Gastroesophageal sphincter (tissue), 4 donors: ENCODE results near the gene SCAPER. TPM values are rescaled to one million over a fixed set of nuclear protein-coding genes. Genes with fewer than 3 reads are reported as not detected.

Experiments used
- ATAC-seq: fragments of 150-250 bp; one replicate; pipeline ENCODE4 v1.9.1; 2016; ENCODE audit warnings: mild to moderate bottlenecking, moderate library complexity
- H3K27ac ChIP-seq, 4 donors: fragments of 200-600 bp; sonication (generic) in 3 of 4; 1 replicate in 3 of 4; 2 replicates in 1 of 4; pipeline ENCODE4 v1.5.1; 2016 to 2019
- H3K27me3 ChIP-seq: fragments of 200-600 bp; sonication (generic); one replicate; pipeline ENCODE4 v1.5.1; 2019
- H3K36me3 ChIP-seq, 2 donors: fragments of 200-600 bp; sonication (generic); one replicate each; pipeline ENCODE4 v1.5.1; 2019; ENCODE audit warnings: control low read depth in 1 of 2
- H3K4me1 ChIP-seq, 3 donors: fragments of 200-600 bp; sonication (generic); 1 replicate in 2 of 3; 2 replicates in 1 of 3; pipeline ENCODE4 v1.5.1; 2016 to 2019; ENCODE audit warnings: control low read depth in 2 of 3
- H3K4me3 ChIP-seq, 2 donors: fragments of 200-600 bp; sonication (generic); one replicate each; pipeline ENCODE4 v1.5.1; 2019; ENCODE audit warnings: mild to moderate bottlenecking in 1 of 2, moderate library complexity in 1 of 2
- H3K9me3 ChIP-seq, 3 donors: fragments of 200-600 bp; sonication (generic); one replicate each; pipeline ENCODE4 v1.5.1; 2017 to 2019; ENCODE audit warnings: control low read depth in 2 of 3
- EP300 ChIP-seq: sonication (generic); formaldehyde crosslinking; IDR thresholded peaks from one replicate; pipeline ENCODE4 v1.6.1; 2017; ENCODE audit warnings: antibody characterized with exemption, mild to moderate bottlenecking
- POLR2A ChIP-seq, 2 donors: fragments of 450-650 bp; IDR thresholded peaks; one replicate each; pipeline ENCODE4 v1.6.1; 2017; ENCODE audit warnings: antibody characterized with exemption in 2 of 2, mild to moderate bottlenecking in 2 of 2, moderate library complexity in 1 of 2
- POLR2AphosphoS5 ChIP-seq: sonication (generic); formaldehyde crosslinking; IDR thresholded peaks from one replicate; pipeline ENCODE4 v1.6.1; 2017; ENCODE audit warnings: antibody characterized with exemption
- WGBS, 2 donors: methylation state at CpG; one replicate each; pipeline ENCODE4 v1.1.5; 2018; ENCODE audit warnings: low coverage in 1 of 2; 5-methylcytosine and 5-hydroxymethylcytosine counted together
- total RNA-seq, 4 donors: library from RNA; depleted of rRNA; stranded (reverse); fragments of >200 nt; gene quantifications; one replicate each; pipeline ENCODE4 v1.1.0, GENCODE V29; 2016
- TF ChIP-seq, protein P1 (sequence below), 4 experiments: fragments of 200-600 bp in 2 of 4; fragments of 450-650 bp in 2 of 4; sonication (generic) in 1 of 4; IDR thresholded peaks; one replicate each; pipeline ENCODE4 v1.5.1; 2017 to 2019; ENCODE audit warnings: antibody characterized with exemption in 4 of 4, mild to moderate bottlenecking in 2 of 4, moderate library complexity in 2 of 4

The SCAPER gene
- total RNA-seq, 4 donors from 2014 or later: 21.5 to 34.3 (median 28.7) TPM

DNA sequence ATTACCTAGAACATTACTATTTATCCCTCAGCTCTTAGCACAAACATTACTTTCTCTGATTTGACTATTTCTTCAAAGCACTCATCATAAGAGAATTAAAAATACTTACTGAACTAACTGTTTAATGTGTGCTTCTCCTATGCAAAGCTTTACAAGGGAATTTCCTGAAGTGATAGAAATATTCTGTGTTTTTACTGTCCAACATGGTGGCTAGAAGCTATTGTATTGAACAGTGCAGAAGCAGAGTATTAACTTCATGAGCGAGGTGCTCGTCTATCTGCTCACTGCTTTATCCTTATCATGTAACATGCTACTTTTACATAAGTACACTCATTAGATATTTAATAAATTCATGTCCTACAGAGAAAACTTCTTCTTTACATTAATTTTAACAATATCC is 329.5 kb downstream of the SCAPER start:
- H3K4me3 ChIP-seq: no peak overlapping the region
- no peaks in the 10 kb centered on the region for H3K27me3 ChIP-seq
- peaks cover 0 to 35% (median 5%) of the 10 kb centered on the region in 3 donors for H3K4me1 ChIP-seq
- H3K9me3 ChIP-seq: peaks cover 0 to 4% (median 0%) of the 10 kb centered on the region in 3 donors
- TF ChIP-seq EP300: no peak
- no peak for TF ChIP-seq POLR2AphosphoS5
- TF ChIP-seq, protein P1, sequence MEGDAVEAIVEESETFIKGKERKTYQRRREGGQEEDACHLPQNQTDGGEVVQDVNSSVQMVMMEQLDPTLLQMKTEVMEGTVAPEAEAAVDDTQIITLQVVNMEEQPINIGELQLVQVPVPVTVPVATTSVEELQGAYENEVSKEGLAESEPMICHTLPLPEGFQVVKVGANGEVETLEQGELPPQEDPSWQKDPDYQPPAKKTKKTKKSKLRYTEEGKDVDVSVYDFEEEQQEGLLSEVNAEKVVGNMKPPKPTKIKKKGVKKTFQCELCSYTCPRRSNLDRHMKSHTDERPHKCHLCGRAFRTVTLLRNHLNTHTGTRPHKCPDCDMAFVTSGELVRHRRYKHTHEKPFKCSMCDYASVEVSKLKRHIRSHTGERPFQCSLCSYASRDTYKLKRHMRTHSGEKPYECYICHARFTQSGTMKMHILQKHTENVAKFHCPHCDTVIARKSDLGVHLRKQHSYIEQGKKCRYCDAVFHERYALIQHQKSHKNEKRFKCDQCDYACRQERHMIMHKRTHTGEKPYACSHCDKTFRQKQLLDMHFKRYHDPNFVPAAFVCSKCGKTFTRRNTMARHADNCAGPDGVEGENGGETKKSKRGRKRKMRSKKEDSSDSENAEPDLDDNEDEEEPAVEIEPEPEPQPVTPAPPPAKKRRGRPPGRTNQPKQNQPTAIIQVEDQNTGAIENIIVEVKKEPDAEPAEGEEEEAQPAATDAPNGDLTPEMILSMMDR (IDR thresholded peaks at IDR 0.05): no peak
- no peak for TF ChIP-seq POLR2A (IDR thresholded peaks at IDR 0.05)
- H3K27ac ChIP-seq: no peak overlapping the region
- H3K36me3 ChIP-seq: no peaks in the 10 kb centered on the region
- ATAC-seq: no peak
- WGBS, 2 donors: 100% methylated on average over 2 of the region's 2 CpGs

DNA sequence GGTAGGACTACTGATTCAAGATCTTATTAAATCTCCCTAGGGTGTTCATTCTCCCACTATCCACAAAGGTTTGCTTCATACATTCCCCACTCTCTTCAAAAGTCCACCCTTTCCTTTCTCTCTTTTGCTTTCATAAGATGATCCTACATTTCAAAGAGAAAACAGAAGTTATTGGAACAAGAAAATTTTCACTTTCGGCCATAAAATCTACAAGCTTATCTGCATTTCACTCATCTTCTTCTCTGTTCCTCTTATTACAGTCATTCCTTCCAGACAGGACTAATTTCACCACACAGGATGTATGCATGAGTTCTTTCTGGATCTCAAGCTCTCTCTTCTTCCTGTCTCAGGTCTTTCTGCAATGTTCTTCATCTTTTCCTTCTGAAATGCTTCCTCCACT is 329.9 kb downstream of the SCAPER start:
- no peak overlapping the region for H3K4me3 ChIP-seq
- H3K9me3 ChIP-seq: no peaks in the 10 kb centered on the region
- 76 to 91% methylated on average over 1 of the region's 1 CpG for WGBS, 2 donors
- no peaks in the 10 kb centered on the region for H3K27me3 ChIP-seq
- ATAC-seq: no peak
- no peaks in the 10 kb centered on the region for H3K36me3 ChIP-seq
- no peak overlapping the region for H3K27ac ChIP-seq
- no peak for TF ChIP-seq EP300
- TF ChIP-seq, protein P1 (IDR thresholded peaks at IDR 0.05): no peak
- peaks cover 0 to 35% (median 5%) of the 10 kb centered on the region in 3 donors for H3K4me1 ChIP-seq

DNA sequence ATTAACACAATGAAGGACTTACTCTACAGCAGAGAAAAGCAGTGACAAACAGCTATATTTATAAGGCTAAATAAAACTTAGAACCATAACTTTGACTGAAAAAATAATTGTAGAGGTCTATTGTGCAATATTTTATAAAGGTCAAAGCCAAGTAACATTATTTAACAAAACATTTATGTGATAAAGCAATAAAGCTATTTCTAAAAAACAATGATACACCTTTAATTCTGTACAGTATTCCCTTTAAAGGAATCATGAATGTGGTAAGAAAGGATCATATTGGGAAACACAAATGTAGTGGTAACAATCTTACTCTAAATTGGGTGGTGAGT is 332.2 kb downstream of the SCAPER start:
- peaks cover 0 to 35% (median 5%) of the 10 kb centered on the region in 3 donors for H3K4me1 ChIP-seq
- no peak for ATAC-seq
- no peak overlapping the region for H3K27ac ChIP-seq
- no peaks in the 10 kb centered on the region for H3K36me3 ChIP-seq
- TF ChIP-seq EP300: no peak
- TF ChIP-seq, protein P1 (IDR thresholded peaks at IDR 0.05): no peak
- H3K9me3 ChIP-seq: no peaks in the 10 kb centered on the region
- H3K27me3 ChIP-seq: no peaks in the 10 kb centered on the region
- no peak overlapping the region for H3K4me3 ChIP-seq

DNA sequence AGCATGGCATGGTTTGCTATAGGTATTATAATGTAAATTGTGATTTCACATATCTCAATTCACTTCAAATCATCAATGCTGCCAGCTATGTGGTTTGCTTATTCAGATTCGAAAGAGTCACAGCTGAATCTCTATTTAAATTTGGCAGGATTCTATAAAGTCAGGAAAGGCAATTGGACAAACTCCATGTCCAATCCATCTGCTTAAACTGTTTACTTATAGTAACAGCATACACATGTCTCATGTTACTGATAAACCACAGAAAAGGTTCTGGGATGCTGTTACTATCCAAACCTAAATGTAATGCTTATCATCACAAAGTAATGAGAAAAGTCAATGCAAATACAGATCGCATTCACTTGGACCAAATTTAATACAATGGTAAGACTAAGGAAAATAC is 338.9 kb downstream of the SCAPER start:
- H3K36me3 ChIP-seq: no peaks in the 10 kb centered on the region
- peaks cover 0 to 8% (median 0%) of the 10 kb centered on the region in 3 donors for H3K9me3 ChIP-seq
- no peaks in the 10 kb centered on the region for H3K4me1 ChIP-seq
- TF ChIP-seq POLR2A (IDR thresholded peaks at IDR 0.05) (no peak), POLR2AphosphoS5 (no peak), EP300 (no peak)
- TF ChIP-seq, protein P1 (IDR thresholded peaks at IDR 0.05): no peak
- H3K27ac ChIP-seq: no peak overlapping the region
- no peak overlapping the region for H3K4me3 ChIP-seq
- WGBS, 2 donors: 30 to 53% methylated on average over 2 of the region's 2 CpGs
- ATAC-seq: no peak
- no peaks in the 10 kb centered on the region for H3K27me3 ChIP-seq

DNA sequence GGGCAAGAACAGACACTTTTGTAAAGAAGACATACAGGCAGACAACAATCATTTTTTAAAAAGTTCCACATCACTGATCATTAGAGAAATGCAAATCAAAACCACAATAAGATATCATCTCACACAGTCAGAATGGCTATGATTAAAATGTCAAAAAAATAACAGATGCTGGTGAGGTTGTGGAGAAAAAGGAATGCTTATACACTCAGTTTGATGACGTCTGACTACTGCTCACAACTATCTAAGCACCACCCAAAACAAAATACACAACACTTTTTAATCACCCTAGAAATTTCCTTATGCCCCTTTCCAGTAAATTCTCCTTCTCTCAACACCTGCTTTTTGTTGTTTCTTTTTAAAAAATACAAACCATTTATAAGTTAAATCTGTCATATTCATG is 339.8 kb downstream of the SCAPER start:
- no peak overlapping the region for H3K4me3 ChIP-seq
- WGBS, 2 donors: 57 to 58% methylated on average over 1 of the region's 1 CpG
- H3K9me3 ChIP-seq: peaks cover 0 to 8% (median 0%) of the 10 kb centered on the region in 3 donors
- no peaks in the 10 kb centered on the region for H3K27me3 ChIP-seq
- H3K27ac ChIP-seq: no peak overlapping the region
- no peak for TF ChIP-seq POLR2A (IDR thresholded peaks at IDR 0.05)
- TF ChIP-seq, protein P1 (IDR thresholded peaks at IDR 0.05): no peak
- TF ChIP-seq EP300: no peak
- no peak for TF ChIP-seq POLR2AphosphoS5
- ATAC-seq: no peak
- H3K4me1 ChIP-seq: no peaks in the 10 kb centered on the region
- H3K36me3 ChIP-seq: no peaks in the 10 kb centered on the region
